NOMO-1 treated with dmso at 0.1 percent for 144 hours (cell line): Measurements from ENCODE around the gene ACAA1.

ENCODE experiments used
- DNase-seq: peaks from one replicate; lab custom pipeline; 2025; ENCODE audit not compliant: unreplicated experiment; lab: John Stamatoyannopoulos, UW

Gene ACAA1

GRCh38 chr3:38154033-38154494 lies 17.1 kb upstream of the ACAA1 start:
- peak; percentile 4 for DNase-seq

GRCh38 chr3:38153221-38153620 lies 16.3 kb upstream of the ACAA1 start:
- DNase-seq: no peak

DNA sequence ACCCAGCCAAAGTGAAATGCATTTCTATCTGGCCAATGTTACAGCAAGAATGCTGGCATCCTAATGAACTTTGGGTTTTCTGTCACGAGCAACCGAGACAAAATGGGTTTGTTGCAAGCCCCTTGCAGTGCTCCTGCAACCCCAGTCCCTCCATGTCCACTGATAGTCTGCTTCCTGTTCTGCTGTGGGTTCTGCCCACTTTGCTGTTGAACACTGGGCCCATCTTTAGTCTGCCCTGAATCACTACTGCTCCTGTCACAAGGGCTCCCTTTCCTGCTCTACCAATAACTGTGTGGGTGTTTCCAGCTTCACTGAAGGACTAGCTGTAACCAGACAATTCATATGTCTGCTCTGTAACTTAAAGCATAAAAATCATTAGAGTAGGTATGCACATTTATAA lies 15.7 kb upstream of the ACAA1 start:
- DNase-seq: no peak

- peak; percentile 12 for DNase-seq
Observed at GRCh38 chr3:38151667-38152265, 14.8 kb upstream of the ACAA1 start.

DNA sequence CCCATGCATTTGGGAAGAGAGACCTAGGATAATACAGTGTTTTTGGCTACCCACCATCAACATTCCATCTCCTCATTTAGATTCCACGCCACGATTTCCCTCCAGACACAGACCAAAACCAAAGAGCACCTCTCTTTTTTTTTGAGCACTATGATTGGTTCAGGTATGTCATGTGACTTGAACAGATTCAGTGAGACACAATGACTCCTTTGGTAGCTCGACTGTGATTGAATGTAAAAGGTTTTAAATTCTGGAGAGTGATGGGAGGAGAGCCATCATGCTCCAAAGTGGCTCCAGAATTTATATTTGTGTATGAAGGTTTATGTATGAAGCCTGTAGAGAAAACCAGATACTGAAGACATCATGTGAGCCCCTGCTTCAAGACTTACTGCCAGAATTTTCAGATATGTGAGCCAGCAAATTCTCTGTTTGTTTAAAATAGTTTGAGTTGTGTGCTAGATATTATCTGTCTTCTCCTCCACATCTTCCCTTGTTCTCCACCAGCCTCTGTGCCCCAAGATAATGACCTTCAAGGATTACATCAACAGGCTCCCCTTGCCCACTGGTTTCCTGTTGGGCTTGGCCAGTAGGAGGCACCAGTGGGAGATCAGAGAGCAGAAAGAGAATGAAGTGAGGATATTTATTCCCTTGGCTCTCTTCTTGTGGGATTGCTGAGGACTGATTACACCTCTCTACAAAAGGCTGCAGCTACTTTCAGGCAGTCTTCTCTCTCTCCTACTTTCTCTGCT lies 14.0 kb upstream of the ACAA1 start:
- DNase-seq: no peak

DNA sequence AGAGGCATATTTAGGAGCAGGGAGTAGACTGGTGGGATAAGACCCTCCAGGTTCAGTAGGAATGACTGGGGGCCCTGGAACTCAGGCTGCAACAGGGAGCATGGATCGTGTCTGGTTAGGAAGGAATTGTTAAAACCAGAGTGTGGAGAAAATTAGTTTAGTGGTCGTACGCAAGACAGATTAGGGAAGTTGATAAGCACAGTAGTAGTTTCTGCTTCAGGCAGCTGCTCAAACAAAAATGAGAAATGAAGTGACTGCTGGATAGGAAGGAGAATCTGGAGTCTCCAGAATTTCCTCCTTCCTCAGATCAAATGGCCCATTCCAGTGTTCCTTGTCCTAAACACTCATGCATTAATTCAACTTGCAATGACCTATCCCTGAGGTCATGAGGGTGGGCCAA lies 12.8 kb upstream of the ACAA1 start:
- DNase-seq: peak; percentile 50

- peak; percentile 68 for DNase-seq
Observed at GRCh38 chr3:38148311-38148882, 11.5 kb upstream of the ACAA1 start.

GRCh38 chr3:38147421-38147820 lies 10.5 kb upstream of the ACAA1 start:
- DNase-seq: peak; percentile 71

DNA sequence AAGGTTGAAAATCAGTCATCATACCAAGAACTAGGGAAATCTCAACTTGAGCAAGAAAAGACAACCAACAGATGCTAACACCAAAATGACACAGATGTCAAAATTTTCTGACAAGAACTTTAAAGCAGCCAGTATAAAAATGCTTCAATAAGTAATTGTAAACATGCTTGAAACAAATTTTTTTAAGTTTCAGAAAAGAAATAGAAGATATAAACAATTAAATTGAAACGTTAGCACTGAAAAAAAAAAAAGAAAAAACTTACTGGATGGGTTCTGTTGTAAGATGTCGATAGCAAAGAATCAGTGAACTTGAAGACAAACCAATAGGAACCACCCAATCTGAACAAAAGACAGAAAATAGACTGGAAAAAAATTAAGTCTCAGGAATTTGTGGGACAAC lies 9.6 kb upstream of the ACAA1 start:
- no peak for DNase-seq

- DNase-seq: no peak
Observed at GRCh38 chr3:38143511-38143910, 6.6 kb upstream of the ACAA1 start.

DNA sequence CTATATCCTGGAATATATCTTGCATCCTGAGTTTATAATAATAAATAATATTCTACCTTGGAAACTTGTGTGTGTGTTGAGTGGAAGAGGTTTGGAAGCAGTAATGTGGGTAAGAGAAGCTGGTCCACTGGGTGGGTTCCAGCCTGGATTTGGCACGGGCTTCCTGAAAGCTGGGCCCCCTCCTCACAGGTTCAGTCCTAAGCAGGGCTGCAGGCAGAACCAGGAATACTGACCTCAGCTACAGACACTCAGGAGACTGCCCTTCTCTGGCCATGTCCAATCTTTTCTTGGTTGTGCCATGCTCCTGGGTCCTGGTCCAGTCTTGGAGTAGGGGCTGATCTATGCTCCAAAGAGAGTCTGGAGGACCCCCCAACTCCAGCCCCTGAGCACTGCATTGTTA lies 6.0 kb upstream of the ACAA1 start:
- DNase-seq: no peak

- no peak for DNase-seq
Observed at GRCh38 chr3:38141952-38142273, 5.0 kb upstream of the ACAA1 start.

DNA sequence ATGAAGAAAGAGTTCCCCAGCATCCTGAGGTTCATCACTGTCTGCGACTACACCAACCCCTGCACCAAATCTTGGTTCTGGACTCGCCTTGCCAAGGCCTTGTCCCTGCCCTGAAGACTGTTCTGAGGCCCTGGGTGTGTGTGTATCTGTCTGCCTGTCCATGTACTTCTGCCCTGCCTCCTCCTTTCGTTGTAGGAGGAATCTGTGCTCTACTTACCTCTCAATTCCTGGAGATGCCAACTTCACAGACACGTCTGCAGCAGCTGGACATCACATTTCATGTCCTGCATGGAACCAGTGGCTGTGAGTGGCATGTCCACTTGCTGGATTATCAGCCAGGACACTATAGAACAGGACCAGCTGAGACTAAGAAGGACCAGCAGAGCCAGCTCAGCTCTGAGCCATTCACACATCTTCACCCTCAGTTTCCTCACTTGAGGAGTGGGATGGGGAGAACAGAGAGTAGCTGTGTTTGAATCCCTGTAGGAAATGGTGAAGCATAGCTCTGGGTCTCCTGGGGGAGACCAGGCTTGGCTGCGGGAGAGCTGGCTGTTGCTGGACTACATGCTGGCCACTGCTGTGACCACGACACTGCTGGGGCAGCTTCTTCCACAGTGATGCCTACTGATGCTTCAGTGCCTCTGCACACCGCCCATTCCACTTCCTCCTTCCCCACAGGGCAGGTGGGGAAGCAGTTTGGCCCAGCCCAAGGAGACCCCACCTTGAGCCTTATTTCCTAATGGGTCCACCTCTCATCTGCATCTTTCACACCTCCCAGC lies 4.4 kb upstream of the ACAA1 start:
- no peak for DNase-seq

DNA sequence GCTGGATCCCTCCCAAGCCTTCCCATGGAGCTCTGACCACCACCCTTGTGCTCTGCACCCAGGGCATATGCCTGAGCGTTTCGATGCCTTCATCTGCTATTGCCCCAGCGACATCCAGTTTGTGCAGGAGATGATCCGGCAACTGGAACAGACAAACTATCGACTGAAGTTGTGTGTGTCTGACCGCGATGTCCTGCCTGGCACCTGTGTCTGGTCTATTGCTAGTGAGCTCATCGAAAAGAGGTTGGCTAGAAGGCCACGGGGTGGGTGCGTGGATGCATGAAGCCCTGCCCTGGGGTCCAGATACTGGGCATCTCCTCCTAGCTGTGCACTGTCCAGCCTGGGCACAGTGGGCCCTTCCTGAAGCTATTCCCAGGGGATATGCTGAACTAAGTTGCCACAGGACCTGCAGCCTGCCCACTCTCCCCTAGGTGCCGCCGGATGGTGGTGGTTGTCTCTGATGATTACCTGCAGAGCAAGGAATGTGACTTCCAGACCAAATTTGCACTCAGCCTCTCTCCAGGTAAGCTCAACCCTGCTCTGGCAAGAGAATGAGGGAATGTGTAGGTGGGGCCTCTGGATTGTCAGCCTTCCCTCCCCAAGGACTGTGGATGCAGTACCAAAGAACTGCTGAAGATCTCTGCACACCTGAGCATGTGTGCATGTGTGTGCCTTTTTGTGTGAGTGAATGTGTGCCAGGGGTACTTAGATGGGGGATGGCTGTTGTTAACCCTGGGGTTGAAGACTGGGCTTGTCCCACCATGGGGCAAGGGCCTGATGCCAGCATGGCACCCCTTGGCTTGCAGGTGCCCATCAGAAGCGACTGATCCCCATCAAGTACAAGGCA lies 3.6 kb upstream of the ACAA1 start:
- no peak for DNase-seq

DNA sequence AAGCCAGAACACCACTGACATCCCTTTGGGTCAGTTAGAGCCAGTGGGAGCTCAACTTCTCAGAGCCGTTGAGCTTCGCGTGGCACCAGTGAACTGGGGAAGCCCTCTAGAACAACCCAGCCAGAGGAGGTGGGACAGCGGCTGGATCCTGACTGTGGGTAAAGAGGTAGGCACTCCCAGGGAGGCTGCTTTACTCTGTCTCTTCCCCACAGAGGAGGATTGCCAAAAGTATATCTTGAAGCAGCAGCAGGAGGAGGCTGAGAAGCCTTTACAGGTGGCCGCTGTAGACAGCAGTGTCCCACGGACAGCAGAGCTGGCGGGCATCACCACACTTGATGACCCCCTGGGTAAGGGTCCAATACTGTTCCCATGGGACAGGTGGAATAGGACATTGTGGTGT lies 2.7 kb upstream of the ACAA1 start:
- DNase-seq: no peak

- DNase-seq: no peak
Observed at GRCh38 chr3:38139191-38139590, 2.3 kb upstream of the ACAA1 start.

DNA sequence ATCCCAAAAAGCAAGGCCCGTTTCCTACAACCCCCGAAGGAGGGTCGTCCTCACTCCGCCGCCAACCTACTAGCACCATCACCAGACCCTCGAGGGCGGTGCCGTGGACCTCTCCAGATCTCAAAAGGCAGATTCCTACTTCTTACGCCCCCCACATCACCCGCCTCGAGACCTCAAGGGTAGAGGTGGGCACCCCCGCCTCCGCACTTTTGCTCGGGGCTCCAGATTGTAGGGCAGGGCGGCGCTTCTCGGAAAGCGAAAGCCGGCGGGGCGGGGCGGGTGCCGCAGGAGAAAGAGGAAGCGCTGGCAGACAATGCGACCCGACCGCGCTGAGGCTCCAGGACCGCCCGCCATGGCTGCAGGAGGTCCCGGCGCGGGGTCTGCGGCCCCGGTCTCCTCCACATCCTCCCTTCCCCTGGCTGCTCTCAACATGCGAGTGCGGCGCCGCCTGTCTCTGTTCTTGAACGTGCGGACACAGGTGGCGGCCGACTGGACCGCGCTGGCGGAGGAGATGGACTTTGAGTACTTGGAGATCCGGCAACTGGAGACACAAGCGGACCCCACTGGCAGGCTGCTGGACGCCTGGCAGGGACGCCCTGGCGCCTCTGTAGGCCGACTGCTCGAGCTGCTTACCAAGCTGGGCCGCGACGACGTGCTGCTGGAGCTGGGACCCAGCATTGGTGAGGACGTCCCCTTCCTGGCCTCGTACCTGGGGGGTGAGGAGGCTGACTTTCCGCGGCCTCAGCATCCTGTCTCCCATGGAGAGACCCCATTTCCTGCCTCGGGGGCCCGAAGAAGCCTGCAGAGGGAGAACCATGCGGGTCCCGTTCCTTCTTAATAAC lies 1.6 kb upstream of the ACAA1 start, which contains the start of gene MYD88:
MYD88 (plus strand) TSS at position 313 of the 842 bp plus-strand sequence; CDS start at position 353, 40 bp downstream.
- DNase-seq: peak; percentile 85

GRCh38 chr3:38137615-38138348 lies 855 bp upstream of the ACAA1 start:
- DNase-seq: no peak

GRCh38 chr3:38136393-38136776 lies 542 bp downstream of the ACAA1 start:
- no peak for DNase-seq
